ENCODE results near the gene CSTF1. TPM values are rescaled to one million over a fixed set of nuclear protein-coding genes. Genes with fewer than 3 reads are reported as not detected.

Gene CSTF1
- total and polyA plus RNA-seq, 2 donors (not counting 1 experiment from before 2014, with no cell fraction given): 31.2 to 55.2 TPM

DNA sequence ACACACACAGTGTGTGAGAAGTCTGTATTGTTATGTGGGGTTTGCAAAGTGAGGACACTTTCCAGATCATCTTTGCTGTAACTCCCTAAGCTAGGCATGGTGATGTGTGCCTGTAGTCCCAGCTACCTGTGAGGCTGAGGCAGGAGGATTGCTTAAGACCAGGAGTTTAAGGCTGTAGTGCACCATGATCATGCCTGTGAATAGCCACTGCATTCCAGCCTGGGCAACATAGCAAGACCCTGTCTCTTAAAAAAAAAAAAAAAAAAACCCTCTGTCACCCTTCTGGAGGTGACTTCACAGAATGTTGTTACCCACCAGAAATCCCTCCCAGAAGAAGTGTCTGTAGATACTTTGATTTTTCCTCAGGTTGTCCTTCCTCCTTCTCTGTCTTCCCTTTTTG is 34.5 kb downstream of the CSTF1 start:
- H3K36me3 ChIP-seq (ENCODE audit: control insufficient read depth, insufficient read depth, low read length): peaks cover 4% of the 10 kb centered on the region
- no peaks in the 10 kb centered on the region for H3K27me3 ChIP-seq (ENCODE audit: control insufficient read depth, insufficient read depth, low read length)
- no peak overlapping the region for H3K9ac ChIP-seq (ENCODE audit: insufficient read depth, low read length)
- no peak overlapping the region for H2AFZ ChIP-seq (ENCODE audit: low read length)
- H3K4me2 ChIP-seq (ENCODE audit: extremely low read depth, insufficient read depth, low read length): no peak overlapping the region
- no peaks in the 10 kb centered on the region for H4K20me1 ChIP-seq (ENCODE audit: control insufficient read depth, extremely low read depth, insufficient read depth, low read length)
- H3K4me3 ChIP-seq (replicated peaks in 1 of 4; ENCODE audit: control extremely low read depth in 1 of 4, insufficient read depth in 1 of 4, low read depth in 3 of 4, low read length in 4 of 4): no peak overlapping the region
- H3K4me1 ChIP-seq (ENCODE audit: control insufficient read depth, extremely low read depth, insufficient read depth, low read length): peaks cover 49% of the 10 kb centered on the region
- H3K79me2 ChIP-seq (ENCODE audit: control insufficient read depth, insufficient read depth, low read length): peaks cover 36% of the 10 kb centered on the region
- DNase-seq (ENCODE audit: low read depth in 2 of 2): no peak
- TF ChIP-seq, protein P1, sequence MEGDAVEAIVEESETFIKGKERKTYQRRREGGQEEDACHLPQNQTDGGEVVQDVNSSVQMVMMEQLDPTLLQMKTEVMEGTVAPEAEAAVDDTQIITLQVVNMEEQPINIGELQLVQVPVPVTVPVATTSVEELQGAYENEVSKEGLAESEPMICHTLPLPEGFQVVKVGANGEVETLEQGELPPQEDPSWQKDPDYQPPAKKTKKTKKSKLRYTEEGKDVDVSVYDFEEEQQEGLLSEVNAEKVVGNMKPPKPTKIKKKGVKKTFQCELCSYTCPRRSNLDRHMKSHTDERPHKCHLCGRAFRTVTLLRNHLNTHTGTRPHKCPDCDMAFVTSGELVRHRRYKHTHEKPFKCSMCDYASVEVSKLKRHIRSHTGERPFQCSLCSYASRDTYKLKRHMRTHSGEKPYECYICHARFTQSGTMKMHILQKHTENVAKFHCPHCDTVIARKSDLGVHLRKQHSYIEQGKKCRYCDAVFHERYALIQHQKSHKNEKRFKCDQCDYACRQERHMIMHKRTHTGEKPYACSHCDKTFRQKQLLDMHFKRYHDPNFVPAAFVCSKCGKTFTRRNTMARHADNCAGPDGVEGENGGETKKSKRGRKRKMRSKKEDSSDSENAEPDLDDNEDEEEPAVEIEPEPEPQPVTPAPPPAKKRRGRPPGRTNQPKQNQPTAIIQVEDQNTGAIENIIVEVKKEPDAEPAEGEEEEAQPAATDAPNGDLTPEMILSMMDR (conservative IDR thresholded peaks at IDR 0.05 in 1 of 2, IDR thresholded peaks at IDR 0.05 in 1 of 2; ENCODE audit: low read depth in 1 of 2, low read length in 2 of 2): no peak
- no peak for TF ChIP-seq EZH2 (IDR thresholded peaks at IDR 0.05; ENCODE audit: low read length, missing control alignments)
- H3K27ac ChIP-seq (ENCODE audit: insufficient read depth, low read length): peak overlapping the region; percentile 98
- H3K9me3 ChIP-seq (ENCODE audit: control insufficient read depth, insufficient read depth, low read depth, low read length): no peaks in the 10 kb centered on the region

DNA sequence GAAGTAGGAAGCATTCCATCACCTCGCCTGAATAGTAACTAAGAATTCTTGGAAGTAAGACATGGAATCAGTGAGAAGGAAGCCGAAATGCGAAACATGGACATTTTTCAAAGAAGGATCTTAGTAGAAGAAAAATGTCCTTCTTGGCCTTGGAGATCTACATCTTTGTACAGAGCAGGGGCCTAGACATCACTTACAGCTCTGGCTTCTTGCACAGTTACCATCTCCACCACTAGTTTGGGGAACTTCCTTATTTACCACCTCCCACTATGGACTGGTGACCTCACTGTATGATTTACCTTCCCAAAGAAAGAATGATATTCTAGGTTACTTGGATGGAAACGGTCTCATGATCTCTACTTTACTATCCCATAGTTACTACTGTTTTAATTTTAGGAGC is 35.4 kb downstream of the CSTF1 start:
- peaks cover 7% of the 10 kb centered on the region for H3K36me3 ChIP-seq (ENCODE audit: control insufficient read depth, insufficient read depth, low read length)
- H2AFZ ChIP-seq (ENCODE audit: low read length): no peak overlapping the region
- no peaks in the 10 kb centered on the region for H3K9me3 ChIP-seq (ENCODE audit: control insufficient read depth, insufficient read depth, low read depth, low read length)
- H3K27me3 ChIP-seq (ENCODE audit: control insufficient read depth, insufficient read depth, low read length): no peaks in the 10 kb centered on the region
- DNase-seq (ENCODE audit: low read depth in 2 of 2): no peak
- no peak for TF ChIP-seq EZH2 (IDR thresholded peaks at IDR 0.05; ENCODE audit: low read length, missing control alignments)
- TF ChIP-seq, protein P1 (conservative IDR thresholded peaks at IDR 0.05 in 1 of 2, IDR thresholded peaks at IDR 0.05 in 1 of 2; ENCODE audit: low read depth in 1 of 2, low read length in 2 of 2): no peak
- no peaks in the 10 kb centered on the region for H4K20me1 ChIP-seq (ENCODE audit: control insufficient read depth, extremely low read depth, insufficient read depth, low read length)
- H3K9ac ChIP-seq (ENCODE audit: insufficient read depth, low read length): no peak overlapping the region
- peak overlapping the region; percentile 98 for H3K27ac ChIP-seq (ENCODE audit: insufficient read depth, low read length)
- no peak overlapping the region for H3K4me3 ChIP-seq (replicated peaks in 1 of 4; ENCODE audit: control extremely low read depth in 1 of 4, insufficient read depth in 1 of 4, low read depth in 3 of 4, low read length in 4 of 4)
- H3K79me2 ChIP-seq (ENCODE audit: control insufficient read depth, insufficient read depth, low read length): peaks cover 41% of the 10 kb centered on the region
- H3K4me2 ChIP-seq (ENCODE audit: extremely low read depth, insufficient read depth, low read length): no peak overlapping the region
- H3K4me1 ChIP-seq (ENCODE audit: control insufficient read depth, extremely low read depth, insufficient read depth, low read length): peaks cover 46% of the 10 kb centered on the region

DNA sequence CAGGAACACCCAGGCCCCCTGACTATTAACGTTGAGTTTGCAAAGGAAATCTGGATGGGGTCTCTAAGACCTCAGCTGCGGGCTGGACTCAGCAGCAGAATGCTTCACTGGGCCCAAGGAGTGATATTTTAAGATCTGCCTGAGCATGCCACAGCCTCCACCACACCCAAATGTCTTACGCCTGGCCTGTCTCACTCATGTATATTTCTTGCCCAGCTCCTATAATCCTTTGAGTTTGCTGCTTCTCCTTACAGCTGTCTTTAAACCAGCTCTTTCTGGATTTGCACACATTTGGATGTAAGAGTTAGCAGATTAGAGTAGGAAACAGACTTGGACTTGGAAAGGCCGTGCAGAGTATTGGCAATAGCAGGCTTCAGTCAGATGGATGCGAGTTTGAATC is 36.0 kb downstream of the CSTF1 start:
- Histone ChIP-seq H3K27me3 (ENCODE audit: control insufficient read depth, insufficient read depth, low read length) (no peaks in the 10 kb centered on the region), H3K9ac (ENCODE audit: insufficient read depth, low read length) (peak overlapping the region; percentile 55), H3K79me2 (ENCODE audit: control insufficient read depth, insufficient read depth, low read length) (peaks cover 43% of the 10 kb centered on the region), H3K9me3 (ENCODE audit: control insufficient read depth, insufficient read depth, low read depth, low read length) (no peaks in the 10 kb centered on the region), H3K27ac (ENCODE audit: insufficient read depth, low read length) (peak overlapping the region; percentile 98), H4K20me1 (ENCODE audit: control insufficient read depth, extremely low read depth, insufficient read depth, low read length) (no peaks in the 10 kb centered on the region), H2AFZ (ENCODE audit: low read length) (no peak overlapping the region), H3K4me3 (replicated peaks in 1 of 4; ENCODE audit: control extremely low read depth in 1 of 4, insufficient read depth in 1 of 4, low read depth in 3 of 4, low read length in 4 of 4) (no peak overlapping the region), H3K36me3 (ENCODE audit: control insufficient read depth, insufficient read depth, low read length) (peaks cover 8% of the 10 kb centered on the region), H3K4me1 (ENCODE audit: control insufficient read depth, extremely low read depth, insufficient read depth, low read length) (peaks cover 47% of the 10 kb centered on the region), H3K4me2 (ENCODE audit: extremely low read depth, insufficient read depth, low read length) (peak overlapping the region; percentile 59)
- no peak for TF ChIP-seq EZH2 (IDR thresholded peaks at IDR 0.05; ENCODE audit: low read length, missing control alignments)
- TF ChIP-seq, protein P1 (conservative IDR thresholded peaks at IDR 0.05 in 1 of 2, IDR thresholded peaks at IDR 0.05 in 1 of 2; ENCODE audit: low read depth in 1 of 2, low read length in 2 of 2): no peak
- no peak for DNase-seq (ENCODE audit: low read depth in 2 of 2)
